Uterus (tissue), 4 donors: ENCODE data around the gene SNCG. TPM values are rescaled to one million over a fixed set of nuclear protein-coding genes. Genes with fewer than 3 reads are reported as not detected.
A peak's percentile ranks its signal among the peaks of the same experiment; 100 is the strongest.
"Not testable (repeated sequence)": the region's sequence is repeated elsewhere in the genome, so short reads cannot be mapped to it uniquely, and the experiment has no call there.

Experiments used
- DNase-seq, 2 donors: peaks; one replicate each; pipeline ENCODE4 v3.0.0-alpha.2; 2019 to 2020
- H3K27ac ChIP-seq, 2 donors: fragments of 200-600 bp; sonication (generic); 1 replicate in 1 of 2; 2 replicates in 1 of 2; pipeline ENCODE4 v1.5.1; 2016 to 2018
- H3K27me3 ChIP-seq, 2 donors: fragments of 200-600 bp; sonication (generic); one replicate each; pipeline ENCODE4 v1.5.1; 2018 to 2019; ENCODE audit warnings: control low read depth in 1 of 2
- H3K36me3 ChIP-seq, 2 donors: fragments of 200-600 bp; sonication (generic); one replicate each; pipeline ENCODE4 v1.5.1; 2019; ENCODE audit warnings: control low read depth in 1 of 2
- H3K4me1 ChIP-seq, 2 donors: fragments of 200-600 bp; sonication (generic); one replicate each; pipeline ENCODE4 v1.5.1; 2018 to 2019; ENCODE audit warnings: control low read depth in 1 of 2
- H3K4me3 ChIP-seq, 2 donors: fragments of 200-600 bp; sonication (generic); 1 replicate in 1 of 2; 2 replicates in 1 of 2; pipeline ENCODE4 v1.5.1; 2018 to 2019; ENCODE audit warnings: mild to moderate bottlenecking in 1 of 2
- H3K9me3 ChIP-seq, 2 donors: fragments of 200-600 bp; sonication (generic); one replicate each; pipeline ENCODE4 v1.5.1; 2019; ENCODE audit warnings: control low read depth in 1 of 2
- CTCF ChIP-seq, 4 experiments: fragments of 200-600 bp in 2 of 4; fragments of 450-650 bp in 2 of 4; sonication (generic) in 2 of 4; IDR thresholded peaks; one replicate each; pipeline ENCODE4 v1.5.1; 2016 to 2019; ENCODE audit warnings: antibody characterized with exemption in 4 of 4, mild to moderate bottlenecking in 2 of 4, moderate library complexity in 1 of 4
- POLR2A ChIP-seq, 2 donors: fragments of 450-650 bp; IDR thresholded peaks; one replicate each; pipeline ENCODE4 v1.6.1; 2016; ENCODE audit warnings: antibody characterized with exemption in 2 of 2, mild to moderate bottlenecking in 1 of 2, moderate library complexity in 1 of 2
- intact Hi-C: fragments of 100-400 bp; cut with DNase I; formaldehyde crosslinking; loops from one replicate; pipeline ENCODE4 v1.15.1; 2023; ENCODE audit warnings: low total_unique reads
- total RNA-seq, 4 donors: library from RNA; depleted of rRNA in 3 of 4; stranded (reverse); fragments of >200 nt in 3 of 4; gene quantifications; one replicate each; pipeline versions ENCODE4 v1.1.0 to v1.2.4, GENCODE V29; 2014 to 2023
- donor health status: DM: yes; HTN: yes; CAD: no.

Gene SNCG
- total RNA-seq, 4 donors from 2014 or later: 5.5 to 68.6 (median 36.2) TPM

- Histone ChIP-seq H3K27me3 (no peaks in the 10 kb centered on the region), H3K27ac (peak overlapping the region in 1 of 2 donors; percentile 3), H3K4me1 (peaks cover 0 to 4% of the 10 kb centered on the region in 2 donors), H3K4me3 (no peak overlapping the region), H3K36me3 (no peaks in the 10 kb centered on the region), H3K9me3 (no peaks in the 10 kb centered on the region)
- no peak for TF ChIP-seq CTCF (IDR thresholded peaks at IDR 0.05)
- TF ChIP-seq POLR2A (IDR thresholded peaks at IDR 0.05): no peak
- intact Hi-C loops: no loop called here
- peak in 1 of 2 donors; percentile 6 for DNase-seq
These were observed 13.5 kb upstream of the SNCG start for GRCh38 chr10:86944907-86945306.

GRCh38 chr10:86945361-86946212, 12.8 kb upstream of the SNCG start:
- H3K36me3 ChIP-seq: no peaks in the 10 kb centered on the region
- intact Hi-C loops: no loop called here
- TF ChIP-seq POLR2A (IDR thresholded peaks at IDR 0.05): no peak
- TF ChIP-seq CTCF (IDR thresholded peaks at IDR 0.05): peak in 2 of 4 experiments; percentile 11 to 16
- no peaks in the 10 kb centered on the region for H3K27me3 ChIP-seq
- peak; percentile 17 to 61 for DNase-seq
- peak overlapping the region; percentile 3 to 5 for H3K27ac ChIP-seq
- H3K4me1 ChIP-seq: peaks cover 0 to 4% of the 10 kb centered on the region in 2 donors
- no peaks in the 10 kb centered on the region for H3K9me3 ChIP-seq
- no peak overlapping the region for H3K4me3 ChIP-seq

- no peaks in the 10 kb centered on the region for H3K27me3 ChIP-seq
- no peaks in the 10 kb centered on the region for H3K9me3 ChIP-seq
- no peaks in the 10 kb centered on the region for H3K36me3 ChIP-seq
- H3K4me1 ChIP-seq: peaks cover 0 to 4% of the 10 kb centered on the region in 2 donors
- intact Hi-C loops: no loop called here
- peak overlapping the region in 1 of 2 donors; percentile 5 for H3K27ac ChIP-seq
- DNase-seq: peak; percentile 31 to 44
- H3K4me3 ChIP-seq: no peak overlapping the region
- TF ChIP-seq POLR2A (IDR thresholded peaks at IDR 0.05) (no peak), CTCF (IDR thresholded peaks at IDR 0.05) (no peak)
These were observed 11.9 kb upstream of the SNCG start for GRCh38 chr10:86946213-86947155.

GRCh38 chr10:86947806-86948205, 10.6 kb upstream of the SNCG start:
- H3K4me3 ChIP-seq, H3K9me3 ChIP-seq, H3K27ac ChIP-seq, H3K27me3 ChIP-seq, H3K4me1 ChIP-seq, H3K36me3 ChIP-seq, intact Hi-C loops: not testable (repeated sequence)
- peak in 1 of 2 donors; percentile 1 for DNase-seq

GRCh38 chr10:86950349-86950748, 8.1 kb upstream of the SNCG start:
- Histone ChIP-seq H3K27ac (no peak overlapping the region), H3K4me1 (peaks cover 0 to 4% of the 10 kb centered on the region in 2 donors), H3K4me3 (no peak overlapping the region), H3K27me3 (no peaks in the 10 kb centered on the region), H3K9me3 (no peaks in the 10 kb centered on the region), H3K36me3 (no peaks in the 10 kb centered on the region)
- DNase-seq: peak in 1 of 2 donors; percentile 3
- intact Hi-C loops: no loop called here
- TF ChIP-seq POLR2A (IDR thresholded peaks at IDR 0.05) (no peak), CTCF (IDR thresholded peaks at IDR 0.05) (no peak)
